ENCODE results near the gene USP19.

- TF ChIP-seq CTCF (IDR thresholded peaks at IDR 0.05) (peak in 9 of 12 donors; percentile 19 to 49 (median 27)), POLR2A (IDR thresholded peaks at IDR 0.05) (no peak)
These were observed 37.6 kb upstream of the USP19 start for GRCh38 chr3:49158103-49158709.
